ENCODE data around the gene ERC2. TPM values are rescaled to one million over a fixed set of nuclear protein-coding genes. Genes with fewer than 3 reads are reported as not detected.

Gene ERC2
- total and polyA plus RNA-seq, 2 of the 13 experiments (the other 11 are each of a cell fraction or from before 2014, with no cell fraction given) = 0.16 to 0.22 TPM

DNA sequence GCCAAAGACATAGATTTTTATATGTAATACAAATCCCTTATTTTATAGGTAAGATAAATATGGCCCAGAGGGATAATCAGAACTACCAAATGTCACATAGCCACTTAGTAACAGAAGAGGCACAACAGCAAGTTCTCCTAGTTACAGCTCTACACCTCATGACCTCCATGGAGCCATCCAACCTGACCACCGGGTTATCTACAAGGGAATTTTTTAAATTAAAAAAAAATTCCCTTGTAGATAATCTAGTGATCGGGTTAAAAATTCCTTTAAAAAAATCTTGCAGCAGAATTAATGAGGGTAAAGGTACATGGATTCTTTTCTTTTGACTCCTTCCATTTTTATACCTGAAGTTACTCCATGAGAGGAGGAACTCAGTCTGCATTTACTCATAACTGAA, 615.9 kb downstream of the ERC2 start (continued):
- TF ChIP-seq, protein P1, sequence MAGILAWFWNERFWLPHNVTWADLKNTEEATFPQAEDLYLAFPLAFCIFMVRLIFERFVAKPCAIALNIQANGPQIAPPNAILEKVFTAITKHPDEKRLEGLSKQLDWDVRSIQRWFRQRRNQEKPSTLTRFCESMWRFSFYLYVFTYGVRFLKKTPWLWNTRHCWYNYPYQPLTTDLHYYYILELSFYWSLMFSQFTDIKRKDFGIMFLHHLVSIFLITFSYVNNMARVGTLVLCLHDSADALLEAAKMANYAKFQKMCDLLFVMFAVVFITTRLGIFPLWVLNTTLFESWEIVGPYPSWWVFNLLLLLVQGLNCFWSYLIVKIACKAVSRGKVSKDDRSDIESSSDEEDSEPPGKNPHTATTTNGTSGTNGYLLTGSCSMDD (CRISPR knock-in tag; IDR thresholded peaks at IDR 0.05) = no peak
- TF ChIP-seq SMARCE1 (IDR thresholded peaks at IDR 0.05; ENCODE audit: borderline replicate concordance) = no peak
- no peak for TF ChIP-seq ZNF782 (CRISPR knock-in tag; IDR thresholded peaks at IDR 0.05; ENCODE audit: borderline replicate concordance)
- TF ChIP-seq, protein P2, sequence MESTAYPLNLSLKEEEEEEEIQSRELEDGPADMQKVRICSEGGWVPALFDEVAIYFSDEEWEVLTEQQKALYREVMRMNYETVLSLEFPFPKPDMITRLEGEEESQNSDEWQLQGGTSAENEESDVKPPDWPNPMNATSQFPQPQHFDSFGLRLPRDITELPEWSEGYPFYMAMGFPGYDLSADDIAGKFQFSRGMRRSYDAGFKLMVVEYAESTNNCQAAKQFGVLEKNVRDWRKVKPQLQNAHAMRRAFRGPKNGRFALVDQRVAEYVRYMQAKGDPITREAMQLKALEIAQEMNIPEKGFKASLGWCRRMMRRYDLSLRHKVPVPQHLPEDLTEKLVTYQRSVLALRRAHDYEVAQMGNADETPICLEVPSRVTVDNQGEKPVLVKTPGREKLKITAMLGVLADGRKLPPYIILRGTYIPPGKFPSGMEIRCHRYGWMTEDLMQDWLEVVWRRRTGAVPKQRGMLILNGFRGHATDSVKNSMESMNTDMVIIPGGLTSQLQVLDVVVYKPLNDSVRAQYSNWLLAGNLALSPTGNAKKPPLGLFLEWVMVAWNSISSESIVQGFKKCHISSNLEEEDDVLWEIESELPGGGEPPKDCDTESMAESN (CRISPR knock-in tag; conservative IDR thresholded peaks at IDR 0.05) = no peak
- TF ChIP-seq TAF1 (CRISPR knock-in tag; IDR thresholded peaks at IDR 0.05) = no peak
- no peak for TF ChIP-seq CBFB (CRISPR knock-in tag; IDR thresholded peaks at IDR 0.05)
- TF ChIP-seq ATM (IDR thresholded peaks at IDR 0.05; ENCODE audit: borderline replicate concordance) = no peak
- no peak for TF ChIP-seq ZMYM4 (CRISPR knock-in tag; IDR thresholded peaks at IDR 0.05)
- TF ChIP-seq ZNF30 (CRISPR knock-in tag; IDR thresholded peaks at IDR 0.05) = no peak

DNA sequence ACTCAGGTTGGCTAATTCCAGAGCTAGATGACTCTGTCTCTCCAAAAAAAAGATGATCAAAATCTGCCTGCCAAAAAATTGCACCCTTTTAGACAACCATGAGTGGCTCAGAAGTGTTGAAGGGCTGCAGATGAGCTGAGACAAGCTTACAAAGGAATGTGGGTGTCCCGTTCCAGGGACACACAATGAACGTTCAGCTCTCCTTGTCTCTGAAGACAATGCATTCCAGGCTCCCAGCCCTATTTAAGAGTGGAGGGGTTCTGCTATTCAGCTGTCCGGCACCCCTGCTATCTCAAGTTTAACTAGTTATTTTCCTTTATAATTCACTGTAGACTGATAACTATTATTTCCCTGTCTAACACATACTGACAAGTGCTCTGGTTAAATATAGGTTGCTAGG, 626.1 kb downstream of the ERC2 start:
- no peak overlapping the region for H3K27ac ChIP-seq (ENCODE audit: extremely low read length, insufficient read depth, low read length)
- H3K36me3 ChIP-seq (replicated peaks in 1 of 2; ENCODE audit: control insufficient read depth in 1 of 2, insufficient read depth in 2 of 2, low read length in 2 of 2) = no peaks in the 10 kb centered on the region
- in situ Hi-C loops (cut with HindIII; ENCODE audit: extremely low pct_ligation_motif_present, low pct_unique_long_range_greater_than_20kb) = no loop called here
- H3K9ac ChIP-seq (ENCODE audit: insufficient read depth, low read depth, low read length) = no peak overlapping the region
- FAIRE-seq (no peak), ATAC-seq (no peak), DNase-seq (ENCODE audit: low spot score) (no peak)
- H3K4me2 ChIP-seq (ENCODE audit: low read depth, low read length) = no peak overlapping the region
- H3K4me1 ChIP-seq (ENCODE audit: insufficient read depth, low read length) = no peaks in the 10 kb centered on the region
- CTCF ChIA-PET (ENCODE audit: low intra/inter-chr PET ratio, low total read pairs) = no interaction called here
- BruUV-seq (replicated peaks) = no TSS peak
- no peaks in the 10 kb centered on the region for H3K79me2 ChIP-seq (ENCODE audit: insufficient read depth, low read length)
- intact Hi-C loops (cut with micrococcal nuclease; ENCODE audit: unreplicated experiment) = no loop called here
- WGBS (ENCODE audit: low lambda C conversion rate) = 5% methylated on average over 3 of the region's 3 CpGs
- no peaks in the 10 kb centered on the region for H4K20me1 ChIP-seq (ENCODE audit: insufficient read depth, low read length)
- no peaks in the 10 kb centered on the region for H3K9me3 ChIP-seq (ENCODE audit: low read length)
- TF ChIP-seq, protein P3, sequence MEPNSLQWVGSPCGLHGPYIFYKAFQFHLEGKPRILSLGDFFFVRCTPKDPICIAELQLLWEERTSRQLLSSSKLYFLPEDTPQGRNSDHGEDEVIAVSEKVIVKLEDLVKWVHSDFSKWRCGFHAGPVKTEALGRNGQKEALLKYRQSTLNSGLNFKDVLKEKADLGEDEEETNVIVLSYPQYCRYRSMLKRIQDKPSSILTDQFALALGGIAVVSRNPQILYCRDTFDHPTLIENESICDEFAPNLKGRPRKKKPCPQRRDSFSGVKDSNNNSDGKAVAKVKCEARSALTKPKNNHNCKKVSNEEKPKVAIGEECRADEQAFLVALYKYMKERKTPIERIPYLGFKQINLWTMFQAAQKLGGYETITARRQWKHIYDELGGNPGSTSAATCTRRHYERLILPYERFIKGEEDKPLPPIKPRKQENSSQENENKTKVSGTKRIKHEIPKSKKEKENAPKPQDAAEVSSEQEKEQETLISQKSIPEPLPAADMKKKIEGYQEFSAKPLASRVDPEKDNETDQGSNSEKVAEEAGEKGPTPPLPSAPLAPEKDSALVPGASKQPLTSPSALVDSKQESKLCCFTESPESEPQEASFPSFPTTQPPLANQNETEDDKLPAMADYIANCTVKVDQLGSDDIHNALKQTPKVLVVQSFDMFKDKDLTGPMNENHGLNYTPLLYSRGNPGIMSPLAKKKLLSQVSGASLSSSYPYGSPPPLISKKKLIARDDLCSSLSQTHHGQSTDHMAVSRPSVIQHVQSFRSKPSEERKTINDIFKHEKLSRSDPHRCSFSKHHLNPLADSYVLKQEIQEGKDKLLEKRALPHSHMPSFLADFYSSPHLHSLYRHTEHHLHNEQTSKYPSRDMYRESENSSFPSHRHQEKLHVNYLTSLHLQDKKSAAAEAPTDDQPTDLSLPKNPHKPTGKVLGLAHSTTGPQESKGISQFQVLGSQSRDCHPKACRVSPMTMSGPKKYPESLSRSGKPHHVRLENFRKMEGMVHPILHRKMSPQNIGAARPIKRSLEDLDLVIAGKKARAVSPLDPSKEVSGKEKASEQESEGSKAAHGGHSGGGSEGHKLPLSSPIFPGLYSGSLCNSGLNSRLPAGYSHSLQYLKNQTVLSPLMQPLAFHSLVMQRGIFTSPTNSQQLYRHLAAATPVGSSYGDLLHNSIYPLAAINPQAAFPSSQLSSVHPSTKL (CRISPR knock-in tag; IDR thresholded peaks at IDR 0.05) = no peak
- no peak for TF ChIP-seq MZF1 (CRISPR knock-in tag; IDR thresholded peaks at IDR 0.05; ENCODE audit: borderline replicate concordance)
- no peak for TF ChIP-seq HMG20A (CRISPR knock-in tag; IDR thresholded peaks at IDR 0.05; ENCODE audit: borderline replicate concordance)
- TF ChIP-seq, protein P4, sequence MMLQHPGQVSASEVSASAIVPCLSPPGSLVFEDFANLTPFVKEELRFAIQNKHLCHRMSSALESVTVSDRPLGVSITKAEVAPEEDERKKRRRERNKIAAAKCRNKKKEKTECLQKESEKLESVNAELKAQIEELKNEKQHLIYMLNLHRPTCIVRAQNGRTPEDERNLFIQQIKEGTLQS (CRISPR knock-in tag; IDR thresholded peaks at IDR 0.05) = no peak
- no peak for TF ChIP-seq KLF16 (CRISPR knock-in tag; IDR thresholded peaks at IDR 0.05)
- TF ChIP-seq, protein P5, sequence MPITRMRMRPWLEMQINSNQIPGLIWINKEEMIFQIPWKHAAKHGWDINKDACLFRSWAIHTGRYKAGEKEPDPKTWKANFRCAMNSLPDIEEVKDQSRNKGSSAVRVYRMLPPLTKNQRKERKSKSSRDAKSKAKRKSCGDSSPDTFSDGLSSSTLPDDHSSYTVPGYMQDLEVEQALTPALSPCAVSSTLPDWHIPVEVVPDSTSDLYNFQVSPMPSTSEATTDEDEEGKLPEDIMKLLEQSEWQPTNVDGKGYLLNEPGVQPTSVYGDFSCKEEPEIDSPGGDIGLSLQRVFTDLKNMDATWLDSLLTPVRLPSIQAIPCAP (CRISPR knock-in tag; IDR thresholded peaks at IDR 0.05; ENCODE audit: low read depth) = no peak
- TF ChIP-seq, protein P6, sequence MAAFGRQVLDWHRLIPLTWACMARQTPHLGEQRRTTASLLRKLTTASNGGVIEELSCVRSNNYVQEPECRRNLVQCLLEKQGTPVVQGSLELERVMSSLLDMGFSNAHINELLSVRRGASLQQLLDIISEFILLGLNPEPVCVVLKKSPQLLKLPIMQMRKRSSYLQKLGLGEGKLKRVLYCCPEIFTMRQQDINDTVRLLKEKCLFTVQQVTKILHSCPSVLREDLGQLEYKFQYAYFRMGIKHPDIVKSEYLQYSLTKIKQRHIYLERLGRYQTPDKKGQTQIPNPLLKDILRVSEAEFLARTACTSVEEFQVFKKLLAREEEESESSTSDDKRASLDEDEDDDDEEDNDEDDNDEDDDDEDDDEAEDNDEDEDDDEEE (CRISPR knock-in tag; IDR thresholded peaks at IDR 0.05) = no peak
- H3K4me3 ChIP-seq (replicated peaks in 1 of 3; ENCODE audit: insufficient read depth in 1 of 3, low read depth in 2 of 3, low read length in 3 of 3) = no peak overlapping the region
- H2AFZ ChIP-seq (ENCODE audit: low read length) = no peak overlapping the region
- H3K27me3 ChIP-seq (ENCODE audit: control insufficient read depth in 1 of 2, insufficient read depth in 2 of 2, low read length in 2 of 2) = no peaks in the 10 kb centered on the region
- POLR2A ChIA-PET = no interaction called here
